Hepatocyte (in vitro differentiated cells): Measurements from ENCODE around the gene EEF1A2. TPM values are rescaled to one million over a fixed set of nuclear protein-coding genes. Genes with fewer than 3 reads are reported as not detected.

Source experiments
- DNase-seq: peaks from one replicate; pipeline ENCODE4 v3.0.0-alpha.2; 2016; ENCODE audit warnings: low spot score
- H2AFZ ChIP-seq: fragments of 200-600 bp; sonication (generic); 2 replicates; pipeline ENCODE4 v1.6.0; 2016; ENCODE audit warnings: antibody characterized with exemption, mild to moderate bottlenecking
- H3K27ac ChIP-seq: fragments of 200-600 bp; sonication (generic); 2 replicates; pipeline ENCODE4 v1.5.1; 2016; ENCODE audit warnings: mild to moderate bottlenecking
- H3K27me3 ChIP-seq: fragments of 200-600 bp; sonication (generic); 2 replicates; pipeline ENCODE4 v1.6.1; 2016
- H3K36me3 ChIP-seq: fragments of 200-600 bp; sonication (generic); replicated peaks from 2 replicates; pipeline ENCODE4 v1.5.1; 2016; ENCODE audit warnings: low read depth; ENCODE audit not compliant: insufficient read depth
- H3K4me1 ChIP-seq: fragments of 200-600 bp; sonication (generic); 2 replicates; pipeline ENCODE4 v1.5.1; 2016; ENCODE audit warnings: mild to moderate bottlenecking, moderate library complexity; ENCODE audit not compliant: insufficient read depth
- H3K4me2 ChIP-seq: fragments of 200-600 bp; sonication (generic); 2 replicates; pipeline ENCODE4 v1.6.0; 2016
- H3K4me3 ChIP-seq: fragments of 200-600 bp; sonication (generic); 2 replicates; pipeline ENCODE4 v1.5.1; 2016; ENCODE audit warnings: mild to moderate bottlenecking
- H3K79me2 ChIP-seq: fragments of 200-600 bp; sonication (generic); 2 replicates; pipeline ENCODE4 v1.6.0; 2017; ENCODE audit warnings: mild to moderate bottlenecking
- H3K9me2 ChIP-seq: fragments of 200-600 bp; sonication (generic); replicated peaks from 2 replicates; pipeline ENCODE4 v1.6.0; 2017; ENCODE audit warnings: mild to moderate bottlenecking; ENCODE audit not compliant: insufficient read depth
- H3K9me3 ChIP-seq: fragments of 200-600 bp; sonication (generic); 2 replicates; pipeline ENCODE4 v1.5.1; 2016; ENCODE audit warnings: low read depth, mild to moderate bottlenecking
- H4K20me1 ChIP-seq: fragments of 200-600 bp; sonication (generic); 2 replicates; pipeline ENCODE4 v1.6.0; 2016; ENCODE audit warnings: mild to moderate bottlenecking; ENCODE audit not compliant: insufficient read depth, poor library complexity, severe bottlenecking
- CTCF ChIP-seq: fragments of 200-600 bp; sonication (generic); IDR thresholded peaks from 2 replicates; pipeline ENCODE4 v1.5.1; 2016; ENCODE audit warnings: antibody characterized with exemption, mild to moderate bottlenecking; ENCODE audit not compliant: poor library complexity
- EZH2 ChIP-seq: fragments of 200-600 bp; sonication (generic); IDR thresholded peaks from 2 replicates; pipeline ENCODE4 v1.6.1; 2016; ENCODE audit warnings: antibody characterized with exemption, mild to moderate bottlenecking, borderline replicate concordance
- EZH2phosphoT487 ChIP-seq: fragments of 200-600 bp; sonication (generic); IDR thresholded peaks from one replicate; pipeline ENCODE4 v1.6.1; 2018; ENCODE audit warnings: antibody characterized with exemption, mild to moderate bottlenecking, low read depth, moderate library complexity; ENCODE audit not compliant: unreplicated experiment, severe bottlenecking
- WGBS: methylation state at CpG from one replicate; pipeline ENCODE4 v1.1.6; 2016; ENCODE audit warnings: low lambda C conversion rate; ENCODE audit errors: missing lambda C conversion rate; 5-methylcytosine and 5-hydroxymethylcytosine counted together
- polyA plus RNA-seq: library from polyadenylated mRNA; unstranded; fragments of >200 nt; fragmentation: Nextera tagmentation; extraction: Ambion mirVana; gene quantifications from 2 replicates; pipeline ENCODE4 v1.2.1, GENCODE V29; 2016
- total RNA-seq: library from RNA; depleted of rRNA; stranded (reverse); fragments of >200 nt; gene quantifications from 2 replicates; pipeline ENCODE4 v1.2.3, GENCODE V29; 2014

Gene EEF1A2
- total and polyA plus RNA-seq, 2 experiments from 2014 or later, result 12.0 to 23.5 TPM

GRCh38 chr20:63486300-63486855 lies 12.5 kb downstream of the EEF1A2 start:
- Histone ChIP-seq H3K36me3 (no peaks in the 10 kb centered on the region), H3K4me3 (no peak overlapping the region), H3K27ac (no peak overlapping the region), H3K9me3 (no peaks in the 10 kb centered on the region), H3K27me3 (peaks cover 24% of the 10 kb centered on the region), H3K9me2 (no peaks in the 10 kb centered on the region), H3K4me2 (no peak overlapping the region), H3K79me2 (no peaks in the 10 kb centered on the region), H2AFZ (no peak overlapping the region), H3K4me1 (no peaks in the 10 kb centered on the region), H4K20me1 (no peaks in the 10 kb centered on the region)
- WGBS, result 96% methylated on average over 17 of the region's 17 CpGs
- DNase-seq, result no peak
- TF ChIP-seq EZH2phosphoT487 (no peak), EZH2 (no peak), CTCF (no peak)

GRCh38 chr20:63484651-63485403 lies 14.1 kb downstream of the EEF1A2 start:
- no peak overlapping the region for H3K4me2 ChIP-seq
- 75% methylated on average over 16 of the region's 18 CpGs for WGBS
- H3K27me3 ChIP-seq, result peaks cover 24% of the 10 kb centered on the region
- DNase-seq, result no peak
- H3K4me3 ChIP-seq, result no peak overlapping the region
- H3K4me1 ChIP-seq, result no peaks in the 10 kb centered on the region
- H3K9me2 ChIP-seq, result no peaks in the 10 kb centered on the region
- H4K20me1 ChIP-seq, result no peaks in the 10 kb centered on the region
- no peak overlapping the region for H2AFZ ChIP-seq
- no peaks in the 10 kb centered on the region for H3K36me3 ChIP-seq
- no peak for TF ChIP-seq EZH2phosphoT487
- TF ChIP-seq EZH2, result no peak
- TF ChIP-seq CTCF, result no peak
- no peaks in the 10 kb centered on the region for H3K79me2 ChIP-seq
- H3K27ac ChIP-seq, result no peak overlapping the region
- H3K9me3 ChIP-seq, result no peaks in the 10 kb centered on the region

- WGBS, result 76% methylated on average over 17 of the region's 17 CpGs
- H3K27me3 ChIP-seq, result peaks cover 23% of the 10 kb centered on the region
- TF ChIP-seq EZH2 (no peak), EZH2phosphoT487 (no peak), CTCF (no peak)
Measured at GRCh38 chr20:63484236-63484635, 14.6 kb downstream of the EEF1A2 start.

GRCh38 chr20:63483834-63484233 lies 15.0 kb downstream of the EEF1A2 start:
- peaks cover 19% of the 10 kb centered on the region for H3K27me3 ChIP-seq
- H3K4me1 ChIP-seq, result no peaks in the 10 kb centered on the region
- no peak overlapping the region for H3K27ac ChIP-seq
- no peaks in the 10 kb centered on the region for H3K36me3 ChIP-seq
- no peak for DNase-seq
- H4K20me1 ChIP-seq, result no peaks in the 10 kb centered on the region
- no peak for TF ChIP-seq EZH2phosphoT487
- TF ChIP-seq CTCF, result no peak
- TF ChIP-seq EZH2, result no peak
- H3K4me2 ChIP-seq, result no peak overlapping the region
- no peak overlapping the region for H3K4me3 ChIP-seq
- H3K9me2 ChIP-seq, result no peaks in the 10 kb centered on the region
- 65% methylated on average over 7 of the region's 12 CpGs for WGBS
- H3K79me2 ChIP-seq, result no peaks in the 10 kb centered on the region
- H2AFZ ChIP-seq, result no peak overlapping the region
- no peaks in the 10 kb centered on the region for H3K9me3 ChIP-seq

More at GRCh38 chr20:63484236-63484635, 14.6 kb downstream of the EEF1A2 start:
- no peaks in the 10 kb centered on the region for H3K79me2 ChIP-seq
- DNase-seq, result no peak
- no peak overlapping the region for H2AFZ ChIP-seq
- H3K4me2 ChIP-seq, result no peak overlapping the region
- H3K9me2 ChIP-seq, result no peaks in the 10 kb centered on the region
- H3K9me3 ChIP-seq, result no peaks in the 10 kb centered on the region
- no peak overlapping the region for H3K27ac ChIP-seq
- H3K36me3 ChIP-seq, result no peaks in the 10 kb centered on the region
- no peaks in the 10 kb centered on the region for H4K20me1 ChIP-seq
- H3K4me3 ChIP-seq, result no peak overlapping the region
- H3K4me1 ChIP-seq, result no peaks in the 10 kb centered on the region
